Stromal cell of bone marrow (primary cell): ENCODE measurements around the gene PDGFA.

ENCODE experiments used
- DNase-seq: peaks from one replicate; pipeline ENCODE4 v3.0.0-alpha.2; 2012; ENCODE audit warnings: low read depth

The PDGFA gene

DNA sequence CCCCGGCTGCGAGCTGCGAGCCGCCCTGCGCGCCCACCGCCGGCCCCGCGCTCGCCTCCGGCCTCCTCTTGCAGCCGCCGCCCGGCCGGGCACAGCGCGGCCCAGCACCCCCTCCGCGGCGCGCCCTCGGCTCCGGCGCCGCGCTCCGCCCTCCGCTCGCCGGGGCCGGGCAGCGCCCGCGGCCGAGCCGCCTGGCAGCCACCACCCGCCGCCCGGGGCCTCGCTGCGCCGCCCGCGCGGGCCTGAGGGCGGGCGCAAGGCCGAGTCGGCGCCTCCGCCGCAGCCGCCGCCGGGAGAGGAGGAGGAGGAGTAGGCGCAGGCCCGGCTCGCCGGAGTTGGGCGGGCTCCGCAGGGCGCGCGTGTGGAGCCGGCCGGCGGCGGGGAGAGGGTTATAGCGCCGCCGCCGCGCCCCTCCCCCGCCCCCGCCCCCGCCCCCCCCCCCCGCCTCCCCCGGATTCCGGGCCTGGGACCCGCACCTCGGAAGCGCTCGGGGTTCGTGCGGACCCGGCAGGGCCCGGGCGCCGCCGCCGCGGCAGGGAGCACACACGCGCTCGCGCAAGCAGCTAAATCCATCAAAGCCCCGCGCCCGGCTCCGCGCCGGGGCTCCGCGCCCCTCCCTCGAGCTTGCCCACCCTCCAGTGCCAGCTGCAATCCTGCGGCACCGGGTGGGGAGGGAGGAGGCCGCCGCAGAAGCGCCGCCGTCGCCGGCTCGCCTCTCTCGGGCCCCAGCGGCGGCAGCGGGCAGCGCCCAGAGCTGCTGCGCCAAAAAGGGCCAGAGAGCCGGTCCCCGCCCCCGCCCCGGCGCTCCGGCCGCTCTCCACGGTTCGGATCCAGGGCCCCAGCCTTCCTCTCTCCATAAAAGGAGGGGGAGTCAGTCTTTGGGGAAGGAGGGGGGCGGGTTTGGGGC, at the start of gene PDGFA:
Gene PDGFA, minus strand, starts transcription at position 363 of the 907 bp plus-strand sequence. CDS start 845 bp downstream, outside the sequence.
- DNase-seq: peak; percentile 31

DNA sequence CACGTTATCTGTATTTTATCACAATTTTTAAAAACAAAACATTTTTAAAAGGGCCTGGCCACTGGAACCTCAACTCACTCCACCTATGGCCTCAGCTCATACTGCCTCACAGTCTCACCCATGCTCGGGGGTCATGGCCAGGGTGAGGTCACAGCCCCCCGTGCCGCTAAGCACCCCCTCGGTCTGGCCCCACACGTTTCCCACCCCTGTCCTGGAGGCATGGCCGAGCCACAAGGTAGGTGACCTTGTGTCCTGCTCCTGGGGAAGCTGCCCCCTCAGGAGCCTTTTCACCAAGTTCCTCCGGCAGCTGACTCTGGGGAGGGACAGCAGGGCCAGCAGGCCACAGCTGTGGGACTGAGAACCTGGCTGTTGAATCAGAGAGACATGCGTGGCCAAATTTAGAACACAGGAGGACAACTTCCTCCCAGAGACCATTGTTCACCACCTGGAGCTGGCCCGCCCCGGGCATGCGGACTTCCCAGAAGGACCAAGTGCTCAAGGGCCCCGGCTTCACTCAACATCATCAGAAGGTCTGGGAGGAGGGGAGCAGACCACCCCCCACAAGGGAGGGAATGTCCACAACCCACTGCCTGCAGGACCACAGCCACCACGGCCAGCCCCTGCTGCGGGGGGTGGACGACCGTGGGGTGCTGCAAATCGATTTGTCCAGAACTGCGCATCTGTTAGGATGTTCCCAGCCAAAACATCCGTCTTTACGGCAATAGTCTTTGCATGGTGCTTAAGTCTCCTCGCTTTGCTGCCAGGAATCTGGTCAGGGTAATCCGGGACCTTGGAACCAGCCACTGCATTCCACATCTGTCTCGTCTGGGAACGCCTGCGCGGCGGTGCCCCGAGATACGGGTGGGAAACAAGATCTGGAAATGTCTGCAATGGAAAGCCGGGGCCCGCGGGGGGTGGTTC, 48.6 kb upstream of the PDGFA start:
- DNase-seq: no peak

DNA sequence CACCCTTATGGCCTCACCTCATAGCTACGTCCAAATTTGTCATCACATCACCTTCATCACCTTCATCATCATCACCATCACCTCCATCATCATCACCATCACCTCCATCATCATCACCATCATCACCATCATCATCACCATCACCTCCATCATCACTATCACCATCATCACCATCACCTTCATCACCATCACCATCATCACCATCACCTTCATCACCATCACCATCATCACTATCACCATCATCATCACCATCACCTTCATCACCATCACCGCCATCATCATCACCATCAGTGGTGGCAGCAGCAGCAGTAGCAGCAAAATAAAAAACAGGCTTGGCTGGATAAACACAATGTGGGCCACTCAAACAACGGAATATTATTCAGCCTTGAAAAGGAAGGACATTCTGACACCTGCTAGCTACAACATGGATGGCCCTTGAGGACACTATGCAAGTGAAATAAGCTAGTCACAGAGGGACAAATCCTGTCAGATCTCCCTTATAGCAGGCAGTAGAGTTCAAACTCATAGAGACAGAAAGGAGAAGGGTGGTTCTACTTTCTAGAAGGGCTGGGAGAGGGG, 47.7 kb upstream of the PDGFA start:
- no peak for DNase-seq

DNA sequence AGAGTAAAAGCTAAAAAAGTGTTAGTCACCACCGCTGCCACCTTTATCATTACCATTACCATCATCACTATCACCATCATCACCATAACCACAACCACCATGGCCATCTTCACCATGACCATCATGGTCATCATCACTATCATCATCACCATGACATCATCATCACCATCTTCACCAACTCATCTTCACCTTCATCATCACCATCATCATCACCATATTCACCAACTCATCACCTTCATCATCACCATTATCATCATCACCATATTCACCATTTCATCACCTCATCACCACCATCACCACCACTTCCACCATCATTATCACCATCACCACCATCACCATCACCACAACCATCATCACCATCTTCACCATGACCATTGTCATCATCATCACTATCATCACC, 46.5 kb upstream of the PDGFA start:
- no peak for DNase-seq

DNA sequence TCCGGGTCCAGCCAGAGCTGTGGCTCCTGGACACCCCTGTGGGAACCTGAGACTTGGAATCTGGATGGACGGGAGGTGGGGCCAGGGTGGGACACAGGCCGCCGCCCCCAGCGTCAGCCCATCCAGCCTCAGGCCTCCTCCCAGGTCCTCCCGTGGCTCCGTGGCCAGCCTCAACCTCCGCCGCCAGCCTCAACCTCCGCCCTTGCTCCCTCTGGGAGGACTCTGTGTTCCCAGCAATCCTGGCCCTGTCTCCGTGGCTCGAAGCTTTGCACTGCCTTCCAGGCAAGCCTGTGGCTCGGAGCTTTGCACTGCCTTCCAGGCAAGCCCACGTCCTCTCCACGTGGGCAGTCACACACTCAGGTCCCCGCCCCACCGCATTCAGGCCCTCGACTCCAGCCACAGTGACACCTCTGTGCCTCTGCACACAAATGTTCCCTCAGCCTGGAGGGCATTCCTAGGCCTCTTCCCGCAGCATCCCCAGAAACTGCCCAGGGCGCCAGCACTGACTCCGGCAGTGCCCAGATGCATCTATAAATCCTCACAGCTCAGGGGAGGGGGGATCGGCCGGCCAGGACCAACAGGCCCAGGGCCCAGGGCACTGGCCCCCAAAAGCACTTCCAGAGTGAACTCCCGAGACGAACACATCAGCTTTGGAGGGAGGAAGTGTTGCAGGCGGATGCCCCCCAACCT, 44.7 kb upstream of the PDGFA start:
- no peak for DNase-seq

DNA sequence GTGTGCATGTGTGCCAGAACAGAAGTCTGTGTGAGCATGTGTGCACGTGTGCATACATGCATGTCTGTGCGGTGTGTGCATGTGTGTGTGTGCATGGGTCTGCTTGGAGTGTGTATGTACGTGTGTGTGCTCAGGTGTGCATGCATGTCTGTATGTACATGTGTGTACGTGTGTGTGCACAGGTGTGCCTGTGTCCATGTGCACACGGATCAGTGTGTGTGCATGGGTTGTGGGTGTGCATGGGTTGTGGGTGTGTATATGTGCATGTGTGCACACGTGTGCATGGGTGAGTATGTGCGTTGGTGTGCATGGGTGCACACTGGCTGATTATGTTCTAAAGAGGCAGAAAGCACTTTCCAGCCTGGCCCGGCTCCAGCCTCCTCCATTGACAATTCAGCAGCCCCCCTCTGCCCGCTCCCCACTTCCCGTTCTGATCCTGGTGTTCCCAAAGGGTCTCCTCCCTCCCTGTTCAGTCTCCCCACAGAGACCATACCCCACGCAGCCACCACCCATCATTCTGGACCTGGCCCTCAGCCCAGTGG, 44.1 kb upstream of the PDGFA start:
- DNase-seq: no peak

DNA sequence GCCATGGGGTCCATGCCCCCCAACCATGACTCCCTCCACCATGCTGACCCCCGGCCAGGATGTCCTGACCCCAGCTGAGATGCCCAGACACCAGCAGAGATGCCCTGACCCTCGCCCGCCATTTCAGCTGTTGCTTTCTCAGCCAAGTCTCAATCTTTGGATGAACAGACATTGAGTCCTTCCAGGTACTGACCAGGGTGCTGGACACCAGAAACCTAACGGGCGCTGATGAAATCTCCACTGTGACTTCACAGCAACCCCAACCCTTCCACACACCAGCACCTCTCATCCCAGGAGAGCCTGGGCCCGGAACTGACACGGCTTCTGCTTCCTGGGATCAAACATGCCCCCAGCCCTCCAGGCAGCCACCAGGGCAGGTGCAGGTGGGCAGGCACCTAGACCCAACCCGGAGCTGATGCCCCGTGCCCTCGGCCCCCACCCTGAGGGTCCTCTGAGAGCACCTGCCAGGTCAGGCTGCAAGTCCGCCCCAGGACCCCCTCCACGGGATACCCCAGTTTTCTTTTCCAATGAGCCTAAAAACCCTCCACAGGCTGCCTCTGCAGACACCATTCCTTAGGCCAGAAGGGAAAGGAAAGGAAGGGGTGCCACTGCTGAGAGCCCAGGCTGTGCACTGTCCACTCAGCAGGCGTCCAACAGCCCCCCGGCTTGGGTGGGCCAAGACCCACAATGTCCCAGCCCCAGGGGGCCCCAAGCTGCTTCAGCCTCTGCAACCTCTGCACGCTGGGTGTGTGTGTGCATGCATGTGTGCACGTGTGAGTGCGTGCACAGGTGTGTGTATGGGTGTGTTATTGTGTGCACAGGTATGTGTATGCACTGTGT, 43.4 kb upstream of the PDGFA start:
- no peak for DNase-seq

DNA sequence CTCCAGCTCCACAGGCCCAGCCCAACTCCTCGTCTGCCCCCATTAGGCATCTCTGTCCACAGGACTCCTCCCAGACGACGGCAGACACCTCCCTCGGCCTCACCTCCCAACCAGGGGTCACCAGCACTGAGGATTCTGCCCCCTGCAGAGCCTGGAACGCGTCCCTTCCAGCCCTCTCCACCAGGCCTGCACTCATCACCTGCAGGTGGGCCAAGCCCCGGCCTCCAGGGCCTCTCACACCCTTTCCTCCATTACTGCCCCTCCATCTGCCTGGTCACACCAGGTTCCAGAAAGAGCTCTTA, 42.7 kb upstream of the PDGFA start:
- DNase-seq: no peak

DNA sequence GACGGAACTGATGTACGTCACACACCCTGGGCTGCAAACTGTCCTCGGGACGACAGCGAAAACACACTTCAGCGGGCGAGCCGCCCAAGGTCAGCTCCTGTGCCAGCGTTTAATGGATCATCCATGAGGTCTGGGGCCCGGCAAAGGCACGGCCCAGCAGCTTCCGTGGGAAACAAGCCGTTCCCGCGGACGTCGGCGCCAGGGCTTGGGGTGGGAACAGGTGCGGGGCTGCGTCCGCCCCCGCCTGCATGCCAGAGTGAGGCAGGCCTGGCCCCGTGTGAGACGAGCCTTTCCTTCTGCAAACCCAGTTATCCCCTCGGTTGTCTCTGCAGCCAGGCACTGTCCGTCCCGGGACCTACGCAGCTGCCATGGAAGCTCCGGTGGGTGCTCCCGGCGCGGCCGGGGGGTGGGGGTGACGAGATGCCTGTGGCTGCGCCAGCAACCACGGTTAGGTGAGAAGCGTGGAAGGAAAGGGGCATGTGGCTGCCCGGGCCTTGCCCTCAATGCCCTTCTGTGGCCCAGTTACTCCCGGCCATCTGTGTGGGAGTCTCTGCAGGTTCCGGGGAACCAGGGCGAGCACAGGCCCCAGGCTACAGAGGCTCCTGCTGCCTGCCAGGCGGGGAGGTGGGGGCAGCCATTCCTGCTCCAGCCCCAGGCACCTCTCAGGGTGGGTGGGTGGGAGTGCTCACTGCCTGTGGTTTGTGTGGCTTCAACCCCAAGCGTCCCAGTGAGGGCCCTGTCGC, 42.2 kb upstream of the PDGFA start:
- no peak for DNase-seq

DNA sequence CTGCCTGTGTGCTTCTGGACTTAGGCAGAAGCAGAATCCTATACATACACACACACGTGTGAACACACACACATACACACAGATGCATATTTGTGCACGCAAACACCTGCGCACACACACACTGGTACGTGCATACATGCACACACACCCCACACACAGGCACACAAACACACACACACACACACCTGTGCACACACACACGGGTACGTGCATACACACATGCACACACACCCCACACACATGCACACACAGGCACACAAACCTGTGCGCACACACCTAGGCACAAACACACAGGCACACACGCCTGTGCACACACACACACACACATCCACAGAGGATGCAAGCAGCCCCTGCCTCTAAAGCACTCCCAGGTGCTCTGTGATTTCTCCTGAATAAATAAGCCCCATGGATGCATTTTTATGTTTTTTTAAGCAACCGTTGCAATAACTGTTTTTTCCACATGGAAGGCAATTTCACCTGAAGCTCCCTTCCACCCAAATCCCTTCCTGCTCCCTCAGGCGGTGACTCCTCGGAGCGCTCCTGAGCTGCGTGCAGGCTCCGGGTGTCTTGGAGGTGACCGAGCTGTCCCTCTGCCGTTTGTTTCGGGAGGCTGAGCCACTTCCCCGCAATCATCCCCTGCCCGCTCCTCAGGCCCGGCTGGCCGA, 41.5 kb upstream of the PDGFA start:
- DNase-seq: no peak

DNA sequence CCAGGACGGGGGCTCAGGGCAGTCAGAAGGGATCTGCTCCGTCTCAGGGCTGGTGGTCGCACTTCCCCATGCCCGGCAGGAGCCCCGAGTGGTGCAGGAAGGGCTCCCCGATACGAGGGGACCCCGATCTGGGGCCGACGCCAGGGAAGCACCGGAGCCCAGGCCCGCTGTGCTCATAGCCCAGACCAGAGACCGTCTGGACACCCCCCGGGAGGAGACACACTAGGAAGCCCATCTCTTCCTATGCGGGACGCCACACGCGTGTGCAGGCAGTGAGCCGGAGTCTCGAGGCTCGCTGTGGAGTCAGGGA, 39.7 kb upstream of the PDGFA start:
- no peak for DNase-seq

DNA sequence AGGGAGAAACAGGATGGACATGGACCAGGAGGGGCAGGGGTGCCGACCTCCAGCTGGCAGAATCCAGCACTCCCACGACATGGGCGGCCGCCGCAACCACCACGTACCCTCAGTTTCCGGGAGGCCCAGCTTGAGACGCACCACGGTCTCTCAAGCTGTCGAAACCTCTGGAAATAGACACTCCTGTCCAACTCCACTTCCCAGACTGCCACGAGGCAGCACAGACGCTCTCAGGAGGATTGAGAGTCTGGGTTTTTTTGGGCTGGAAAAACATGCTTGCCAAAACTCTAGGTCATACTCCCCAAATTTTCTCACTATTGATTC, 37.9 kb upstream of the PDGFA start:
- DNase-seq: peak; percentile 17

DNA sequence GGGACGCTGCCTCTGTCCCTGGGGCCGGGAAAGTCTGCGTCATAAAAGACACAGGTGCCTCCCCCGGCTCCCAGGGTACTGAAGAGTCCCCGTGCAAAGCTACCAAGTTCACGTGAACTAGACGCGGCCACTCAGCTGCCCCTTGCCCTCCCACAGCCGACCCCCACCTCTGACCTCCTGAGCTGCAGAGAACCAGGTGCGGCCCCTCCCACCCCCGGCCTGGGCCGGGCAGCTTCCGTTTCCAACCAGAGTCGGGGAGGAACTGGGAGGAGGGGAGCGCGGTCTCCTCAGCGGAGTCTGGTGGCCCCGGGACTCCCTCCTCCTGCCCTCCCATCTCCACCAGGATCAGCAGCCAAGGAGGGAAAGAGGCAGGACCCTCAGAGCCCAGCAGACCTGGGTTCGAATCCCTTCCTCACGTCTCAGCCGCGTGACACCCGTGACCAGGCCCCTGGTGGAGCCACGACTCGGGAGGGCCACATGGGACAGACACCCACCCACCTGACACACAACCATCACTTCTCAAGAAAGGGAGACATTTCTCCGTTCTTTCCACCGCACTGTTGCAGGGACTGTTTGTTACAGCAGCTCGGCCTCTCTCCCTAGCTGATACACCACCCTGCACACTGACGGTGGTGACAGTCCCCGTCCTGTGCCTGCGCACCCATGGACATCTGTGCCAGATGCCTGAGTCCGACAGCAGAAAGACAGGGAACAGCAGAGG, 37.4 kb upstream of the PDGFA start:
- no peak for DNase-seq

DNA sequence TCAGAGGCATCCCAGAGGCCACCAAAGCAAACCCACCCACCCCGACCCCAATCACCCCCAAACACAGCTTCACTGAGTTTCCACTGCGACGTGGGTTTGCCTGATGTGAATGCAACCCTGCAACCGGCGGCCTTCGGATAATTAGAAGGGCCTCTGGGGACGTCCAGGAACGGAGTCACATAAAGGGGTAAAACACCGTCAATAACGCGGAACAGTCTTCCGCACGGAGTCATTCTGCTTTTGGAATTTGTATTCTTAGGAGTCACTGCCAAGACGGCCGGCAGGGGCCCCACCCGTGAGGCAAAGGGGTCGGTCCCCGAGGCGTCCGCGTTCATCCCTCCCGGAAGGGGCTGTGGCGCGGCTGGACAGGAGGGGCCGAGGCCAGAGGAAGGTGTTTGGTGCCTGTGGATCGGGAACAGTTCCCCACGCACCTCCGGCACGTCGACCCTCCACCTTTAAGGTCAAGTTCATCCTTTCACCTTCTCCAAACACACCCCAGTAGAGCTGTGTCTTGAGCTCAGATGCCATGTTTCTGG, 36.7 kb upstream of the PDGFA start:
- no peak for DNase-seq

DNA sequence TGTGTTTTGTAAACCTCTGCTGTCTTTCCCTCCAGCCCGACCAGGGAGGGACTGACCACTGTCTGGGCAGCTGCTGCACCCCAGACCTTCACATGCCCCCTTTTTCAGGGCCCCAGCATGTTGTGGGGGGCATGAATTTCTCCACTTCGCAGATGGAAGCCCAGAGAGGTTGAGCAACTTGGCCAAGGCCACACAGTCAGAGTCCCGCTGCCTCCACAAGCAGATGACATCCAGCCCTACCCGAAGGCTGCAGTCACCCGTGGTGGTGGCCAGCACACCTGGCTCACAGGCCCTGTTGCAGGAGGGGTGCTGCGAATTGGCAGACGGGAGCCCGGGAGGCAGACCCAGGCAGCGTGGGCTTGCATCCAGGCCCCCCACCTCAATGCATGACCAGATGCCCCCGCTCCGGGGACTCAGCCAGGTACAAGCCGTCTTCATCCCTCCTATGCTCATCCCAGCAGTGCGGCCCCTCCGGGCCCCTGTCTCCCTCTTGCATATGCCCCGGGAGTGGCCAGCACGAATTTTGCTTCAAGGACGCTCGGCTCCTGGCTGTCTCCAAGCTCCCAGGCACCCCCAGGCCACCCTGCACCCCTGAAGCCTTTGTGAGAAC, 36.0 kb upstream of the PDGFA start:
- DNase-seq: no peak

DNA sequence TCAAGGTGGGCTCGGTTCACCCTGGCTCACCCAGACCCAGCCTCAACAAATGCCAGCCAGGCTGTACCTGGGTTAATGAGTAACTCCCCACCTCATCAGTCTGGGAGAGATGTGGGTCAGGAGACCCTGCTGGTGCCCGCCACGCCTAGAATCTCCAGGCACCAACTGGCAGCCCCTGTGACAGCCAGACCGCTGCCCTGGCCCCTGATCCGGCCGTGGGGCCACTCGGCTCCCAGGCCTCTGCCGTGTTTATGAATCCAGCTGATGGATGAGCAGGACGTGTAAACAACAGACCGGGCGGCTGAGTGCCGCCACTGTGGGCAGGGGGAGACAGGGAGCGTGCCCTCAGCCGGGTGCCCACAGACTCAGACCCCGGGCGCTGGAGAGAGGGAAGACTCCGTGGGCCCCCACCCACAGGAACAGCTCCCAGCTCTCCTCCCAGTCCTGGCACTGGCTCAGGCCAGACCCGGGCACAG, 34.0 kb upstream of the PDGFA start:
- no peak for DNase-seq

DNA sequence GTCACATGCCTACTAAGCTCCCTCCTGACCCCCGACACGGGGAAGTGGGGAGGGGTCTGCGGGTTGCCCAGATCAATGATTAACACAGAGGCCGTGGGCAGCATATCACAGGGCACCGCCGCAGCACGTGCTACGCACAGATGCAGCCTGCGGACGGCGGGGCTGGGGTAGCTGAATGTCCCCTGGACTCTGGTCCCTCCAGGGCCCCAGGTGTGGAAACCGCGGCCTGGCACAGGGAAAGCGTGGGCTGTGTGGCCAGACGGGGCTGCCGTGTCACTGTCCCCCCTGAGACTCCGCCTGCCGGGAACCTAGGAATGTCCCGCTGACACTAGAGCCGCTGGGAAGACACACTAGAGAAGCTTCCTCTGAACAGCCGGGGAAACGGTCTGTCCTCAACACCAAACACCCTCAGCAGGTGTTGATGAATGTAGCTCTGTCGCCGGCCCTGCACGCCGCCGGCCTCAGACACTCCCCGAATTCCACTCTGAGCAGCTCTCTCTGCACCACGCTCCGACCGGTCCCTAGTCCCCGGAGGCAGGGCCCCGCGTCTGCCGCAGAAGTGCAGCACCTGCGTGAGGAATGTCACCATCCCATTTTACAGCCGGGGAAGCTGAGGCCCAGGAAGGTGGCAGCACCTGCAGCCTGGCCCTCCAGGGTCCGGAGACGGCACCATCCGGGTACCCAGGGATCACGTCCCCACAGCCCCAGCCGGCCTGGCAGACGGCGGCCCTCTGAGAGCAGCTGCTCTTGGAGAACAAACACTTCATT, 33.4 kb upstream of the PDGFA start:
- DNase-seq: no peak
